ENCODE data around the gene RARS1.

Gene RARS1

DNA sequence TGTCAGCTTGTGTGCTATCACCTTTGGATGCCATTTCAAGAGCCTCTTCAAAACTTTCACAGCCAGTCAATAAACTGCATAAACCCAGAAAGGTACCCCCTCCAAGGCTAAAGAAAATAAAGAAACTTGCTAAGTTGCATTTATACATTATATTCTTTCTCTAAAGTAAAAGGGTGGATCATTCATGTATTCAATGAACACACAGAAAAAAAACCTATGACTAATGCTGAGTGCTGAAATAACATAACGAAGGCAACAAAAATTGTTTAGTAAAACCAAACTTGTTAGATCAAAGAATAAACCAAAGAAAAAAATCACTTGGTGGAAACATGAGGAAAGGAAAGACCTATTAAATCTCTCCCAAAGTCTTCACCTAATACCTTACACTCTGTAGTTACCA, 77.7 kb downstream of the RARS1 start:
- DNase-seq (ENCODE audit: low read depth, low spot score): no peak
- TF ChIP-seq, protein P1, sequence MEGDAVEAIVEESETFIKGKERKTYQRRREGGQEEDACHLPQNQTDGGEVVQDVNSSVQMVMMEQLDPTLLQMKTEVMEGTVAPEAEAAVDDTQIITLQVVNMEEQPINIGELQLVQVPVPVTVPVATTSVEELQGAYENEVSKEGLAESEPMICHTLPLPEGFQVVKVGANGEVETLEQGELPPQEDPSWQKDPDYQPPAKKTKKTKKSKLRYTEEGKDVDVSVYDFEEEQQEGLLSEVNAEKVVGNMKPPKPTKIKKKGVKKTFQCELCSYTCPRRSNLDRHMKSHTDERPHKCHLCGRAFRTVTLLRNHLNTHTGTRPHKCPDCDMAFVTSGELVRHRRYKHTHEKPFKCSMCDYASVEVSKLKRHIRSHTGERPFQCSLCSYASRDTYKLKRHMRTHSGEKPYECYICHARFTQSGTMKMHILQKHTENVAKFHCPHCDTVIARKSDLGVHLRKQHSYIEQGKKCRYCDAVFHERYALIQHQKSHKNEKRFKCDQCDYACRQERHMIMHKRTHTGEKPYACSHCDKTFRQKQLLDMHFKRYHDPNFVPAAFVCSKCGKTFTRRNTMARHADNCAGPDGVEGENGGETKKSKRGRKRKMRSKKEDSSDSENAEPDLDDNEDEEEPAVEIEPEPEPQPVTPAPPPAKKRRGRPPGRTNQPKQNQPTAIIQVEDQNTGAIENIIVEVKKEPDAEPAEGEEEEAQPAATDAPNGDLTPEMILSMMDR (IDR thresholded peaks at IDR 0.05; ENCODE audit: low read depth, low read length): no peak
- in situ Hi-C loops (cut with HindIII; ENCODE audit: low sequenced_read_pairs): no loop called here
- no peak overlapping the region for H3K4me3 ChIP-seq (ENCODE audit: low read depth, low read length)

DNA sequence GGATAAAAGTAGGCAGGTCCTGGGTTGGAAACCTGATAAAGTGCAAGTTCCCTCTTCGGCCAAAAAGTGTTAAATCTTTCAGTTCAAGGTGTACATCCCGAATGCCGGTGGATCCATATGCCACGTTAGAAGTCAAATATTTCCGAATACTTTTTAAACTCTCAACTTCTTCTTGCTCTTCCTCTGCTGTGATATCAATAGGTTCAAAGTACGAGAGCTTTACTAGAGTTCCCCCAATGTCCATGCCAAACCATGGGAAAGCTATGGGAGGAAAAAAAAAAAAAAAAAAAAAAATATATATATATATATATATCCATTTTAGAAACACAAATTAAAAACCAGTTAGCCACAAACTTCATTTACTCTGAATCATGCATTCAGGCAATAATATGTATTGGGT, 82.5 kb downstream of the RARS1 start:
- TF ChIP-seq, protein P1 (IDR thresholded peaks at IDR 0.05; ENCODE audit: low read depth, low read length): no peak
- no peak for DNase-seq (ENCODE audit: low read depth, low spot score)
- H3K4me3 ChIP-seq (ENCODE audit: low read depth, low read length): no peak overlapping the region
- in situ Hi-C loops (cut with HindIII; ENCODE audit: low sequenced_read_pairs): no loop called here

All from astrocyte of the spinal cord (primary cell).